Endothelial cell of umbilical vein (primary cell): ENCODE results near the gene PCMT1. TPM values are rescaled to one million over a fixed set of nuclear protein-coding genes. Genes with fewer than 3 reads are reported as not detected.

Experiments used
- BruUV-seq: library from RNA; stranded (reverse); fragments of 400-500 nt; replicated peaks from 2 replicates; lab custom pipeline; 2021; lab: Mats Ljungman, UMichigan
- CTCF ChIA-PET: fragments of 300-600, 350-600 bp; sonication (Branson Sonifier 250); formaldehyde crosslinking; loops from one replicate; lab custom pipeline; 2021; ENCODE audit warnings: antibody characterized with exemption, inconsistent platforms; lab: Charles Lee
- POLR2A ChIA-PET: fragments of 300-600, 350-600 bp; sonication (Branson Sonifier 250); formaldehyde crosslinking; loops from one replicate; lab custom pipeline; 2021; ENCODE audit warnings: antibody characterized with exemption, inconsistent platforms; lab: Charles Lee
- DNase-seq: peaks from one replicate; pipeline ENCODE4 v3.0.0-alpha.2; 2011; ENCODE audit warnings: low read depth, low spot score
- FAIRE-seq: peaks from 2 replicates; lab custom pipeline; 2011; peaks lifted over from hg19 to GRCh38; lab: Jason Lieb, UNC
- H2AFZ ChIP-seq: 2 replicates; pipeline ENCODE4 v1.6.0; 2012; ENCODE audit warnings: low read depth, low read length, control low read depth, inconsistent platforms
- H3K27ac ChIP-seq: 2 replicates; pipeline ENCODE4 v1.5.1; 2011; ENCODE audit warnings: low read depth, mild to moderate bottlenecking, control low read depth, low read length, moderate library complexity; ENCODE audit not compliant: insufficient read depth
- H3K27me3 ChIP-seq, 2 experiments: 2 replicates each; pipeline versions ENCODE4 v1.6.0 to v1.6.1; 2011; ENCODE audit warnings: low read length in 2 of 2, mixed read lengths in 1 of 2; ENCODE audit not compliant: control insufficient read depth in 2 of 2, insufficient read depth in 2 of 2
- H3K36me3 ChIP-seq, 2 experiments: 2 replicates in 1 of 2; 3 replicates in 1 of 2; pipeline ENCODE4 v1.5.1; 2011; ENCODE audit warnings: low read length in 2 of 2, mild to moderate bottlenecking in 1 of 2, moderate library complexity in 1 of 2; ENCODE audit not compliant: control insufficient read depth in 2 of 2, insufficient read depth in 2 of 2; ENCODE audit errors: extremely low read depth in 1 of 2
- H3K4me1 ChIP-seq: 3 replicates; pipeline ENCODE4 v1.5.1; 2011; ENCODE audit warnings: mild to moderate bottlenecking, low read length; ENCODE audit not compliant: control insufficient read depth, insufficient read depth; ENCODE audit errors: extremely low read depth
- H3K4me2 ChIP-seq: 2 replicates; pipeline ENCODE4 v1.6.1; 2011; ENCODE audit warnings: low read length, control low read depth, mixed read lengths; ENCODE audit not compliant: insufficient read depth
- H3K4me3 ChIP-seq, 3 experiments: fragments of 200-600 bp in 1 of 3; sonication (generic), shearing (Covaris generic) in 1 of 3; replicated peaks in 1 of 3; 2 replicates each; pipeline ENCODE4 v1.5.1; 2011 to 2016; ENCODE audit warnings: control low read depth in 3 of 3, low read length in 3 of 3, mild to moderate bottlenecking in 2 of 3, inconsistent platforms in 1 of 3, low read depth in 1 of 3, moderate library complexity in 1 of 3; ENCODE audit not compliant: insufficient read depth in 1 of 3
- H3K79me2 ChIP-seq: 2 replicates; pipeline ENCODE4 v1.6.0; 2012; ENCODE audit warnings: low read length, inconsistent platforms; ENCODE audit not compliant: control insufficient read depth, insufficient read depth
- H3K9ac ChIP-seq: replicated peaks from 2 replicates; pipeline ENCODE3; 2011; ENCODE audit warnings: low read length, control low read depth; ENCODE audit not compliant: insufficient read depth; ENCODE audit errors: extremely low read depth
- H3K9me1 ChIP-seq: replicated peaks from 3 replicates; pipeline ENCODE4 v1.6.0; 2011; ENCODE audit warnings: mild to moderate bottlenecking, low read length; ENCODE audit not compliant: control insufficient read depth, insufficient read depth; ENCODE audit errors: extremely low read depth
- H3K9me3 ChIP-seq: replicated peaks from 2 replicates; pipeline ENCODE4 v1.5.1; 2012; ENCODE audit warnings: low read length, inconsistent platforms; ENCODE audit not compliant: control insufficient read depth, insufficient read depth
- H4K20me1 ChIP-seq: replicated peaks from 2 replicates; pipeline ENCODE3; 2011; ENCODE audit warnings: mild to moderate bottlenecking, low read length; ENCODE audit not compliant: control insufficient read depth, insufficient read depth; ENCODE audit errors: extremely low read depth
- EZH2 ChIP-seq: IDR thresholded peaks from 2 replicates; pipeline ENCODE4 v1.6.1; 2012; ENCODE audit warnings: borderline replicate concordance, low read depth, mild to moderate bottlenecking, moderate library complexity, low read length, inconsistent platforms; ENCODE audit not compliant: severe bottlenecking
- FOS ChIP-seq: IDR thresholded peaks from 2 replicates; pipeline ENCODE4 v1.6.1; 2011; ENCODE audit warnings: mild to moderate bottlenecking, low read length, moderate library complexity, borderline replicate concordance; ENCODE audit not compliant: insufficient read depth
- GATA2 ChIP-seq: IDR thresholded peaks from 2 replicates; pipeline ENCODE4 v1.7.0; 2011; ENCODE audit warnings: low read depth, mild to moderate bottlenecking, moderate library complexity, mixed read lengths, low read length; ENCODE audit not compliant: insufficient read length, insufficient read depth
- JUN ChIP-seq: IDR thresholded peaks from 2 replicates; pipeline ENCODE4 v1.6.1; 2011; ENCODE audit warnings: borderline replicate concordance, low read depth; ENCODE audit not compliant: insufficient read length, insufficient read depth
- MYC ChIP-seq: IDR thresholded peaks from one replicate; pipeline ENCODE4 v1.6.1; 2011; ENCODE audit warnings: mild to moderate bottlenecking, low read depth, low read length
- POLR2A ChIP-seq: IDR thresholded peaks from 2 replicates; pipeline ENCODE4 v1.6.1; 2012; ENCODE audit warnings: low read depth, mild to moderate bottlenecking, control low read depth, low read length
- POLR2AphosphoS5 ChIP-seq: IDR thresholded peaks from 2 replicates; pipeline ENCODE4 v1.6.1; 2012; ENCODE audit warnings: low read depth, mild to moderate bottlenecking, control low read depth, low read length, moderate library complexity; ENCODE audit not compliant: insufficient read depth
- dilution Hi-C: fragments of 300-500 bp; cut with MboI; formaldehyde crosslinking; loops from one replicate; pipeline ENCODE4 v1.15.0; 2019; ENCODE audit warnings: low sequenced_read_pairs; ENCODE audit not compliant: extremely low pct_ligation_motif_present
- intact Hi-C: fragments of 100-400 bp; cut with micrococcal nuclease; formaldehyde crosslinking; loops from one replicate; pipeline ENCODE4 v1.10.0; 2022
- polyA plus RNA-seq, 4 experiments: library from polyadenylated mRNA; depleted of rRNA in 3 of 4; stranded (reverse) in 3 of 4; unstranded in 1 of 4; fragments of >200 nt; gene quantifications; 2 replicates each; pipeline versions ENCODE4 v1.2.1 to v1.2.3, GENCODE V29; 2011 to 2012; ENCODE audit warnings: missing spikeins in 1 of 4
- total RNA-seq: library from RNA; stranded (reverse); gene quantifications from 2 replicates; pipeline ENCODE4 v1.2.3, GENCODE V29; 2021
- TF ChIP-seq, protein P1 (sequence below), 2 donors: IDR thresholded peaks; 1 replicate in 1 of 2; 2 replicates in 1 of 2; pipeline ENCODE4 v1.5.1; 2011; ENCODE audit warnings: low read length in 2 of 2, mild to moderate bottlenecking in 2 of 2, moderate library complexity in 2 of 2, control low read depth in 1 of 2, inconsistent platforms in 1 of 2, low read depth in 1 of 2; ENCODE audit not compliant: insufficient read depth in 1 of 2; ENCODE audit errors: extremely low read depth in 1 of 2
- TF ChIP-seq, protein P2 (sequence below): IDR thresholded peaks from 2 replicates; pipeline ENCODE4 v1.6.1; 2011; ENCODE audit not compliant: insufficient read depth, insufficient read length

The PCMT1 gene
- total and polyA plus RNA-seq, 2 donors (not counting 3 experiments of a cell fraction or from before 2014, with no cell fraction given): 95.0 to 102 TPM

- Histone ChIP-seq H3K79me2 (no peaks in the 10 kb centered on the region), H3K36me3 (peaks cover 2 to 5% of the 10 kb centered on the region in 2 experiments), H3K9ac (no peak overlapping the region), H3K27me3 (no peaks in the 10 kb centered on the region), H3K27ac (no peak overlapping the region), H3K4me1 (no peaks in the 10 kb centered on the region), H3K4me2 (no peak overlapping the region), H3K4me3 (no peak overlapping the region), H4K20me1 (no peaks in the 10 kb centered on the region), H3K9me3 (no peaks in the 10 kb centered on the region), H3K9me1 (no peaks in the 10 kb centered on the region), H2AFZ (no peak overlapping the region)
- ChIA-PET CTCF (interaction anchor here (0.9 kb wide), 1 partner anchor 18 kb away, joined by 4 read pairs; no protein-coding TSS in a partner anchor), POLR2A (no interaction called here)
- FAIRE-seq (no peak), DNase-seq (no peak)
- TF ChIP-seq EZH2: no peak
- no peak for TF ChIP-seq POLR2AphosphoS5
- TF ChIP-seq, protein P1, sequence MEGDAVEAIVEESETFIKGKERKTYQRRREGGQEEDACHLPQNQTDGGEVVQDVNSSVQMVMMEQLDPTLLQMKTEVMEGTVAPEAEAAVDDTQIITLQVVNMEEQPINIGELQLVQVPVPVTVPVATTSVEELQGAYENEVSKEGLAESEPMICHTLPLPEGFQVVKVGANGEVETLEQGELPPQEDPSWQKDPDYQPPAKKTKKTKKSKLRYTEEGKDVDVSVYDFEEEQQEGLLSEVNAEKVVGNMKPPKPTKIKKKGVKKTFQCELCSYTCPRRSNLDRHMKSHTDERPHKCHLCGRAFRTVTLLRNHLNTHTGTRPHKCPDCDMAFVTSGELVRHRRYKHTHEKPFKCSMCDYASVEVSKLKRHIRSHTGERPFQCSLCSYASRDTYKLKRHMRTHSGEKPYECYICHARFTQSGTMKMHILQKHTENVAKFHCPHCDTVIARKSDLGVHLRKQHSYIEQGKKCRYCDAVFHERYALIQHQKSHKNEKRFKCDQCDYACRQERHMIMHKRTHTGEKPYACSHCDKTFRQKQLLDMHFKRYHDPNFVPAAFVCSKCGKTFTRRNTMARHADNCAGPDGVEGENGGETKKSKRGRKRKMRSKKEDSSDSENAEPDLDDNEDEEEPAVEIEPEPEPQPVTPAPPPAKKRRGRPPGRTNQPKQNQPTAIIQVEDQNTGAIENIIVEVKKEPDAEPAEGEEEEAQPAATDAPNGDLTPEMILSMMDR (IDR thresholded peaks at IDR 0.05; ENCODE audit: extremely low read depth in 1 of 2, insufficient read depth in 1 of 2, low read depth in 1 of 2, low read length in 2 of 2): no peak
- no peak for TF ChIP-seq POLR2A
- no peak for TF ChIP-seq FOS
- TF ChIP-seq, protein P2, sequence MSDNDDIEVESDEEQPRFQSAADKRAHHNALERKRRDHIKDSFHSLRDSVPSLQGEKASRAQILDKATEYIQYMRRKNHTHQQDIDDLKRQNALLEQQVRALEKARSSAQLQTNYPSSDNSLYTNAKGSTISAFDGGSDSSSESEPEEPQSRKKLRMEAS: no peak
- no peak for TF ChIP-seq JUN
- no peak for TF ChIP-seq MYC
- no peak for TF ChIP-seq GATA2
- no TSS peak for BruUV-seq
- intact Hi-C loops (no loop called here), dilution Hi-C loops (no loop called here)
Measured at GRCh38 chr6:149806127-149806526, 56.6 kb downstream of the PCMT1 start.
